ACC112 (cell line): Measurements from ENCODE around the gene ELF5.

Experiments used
- H2AFZ ChIP-seq: fragments of 200-600 bp; sonication (generic); one replicate; pipeline ENCODE4 v1.6.0; 2017; ENCODE audit warnings: antibody characterized with exemption, low read length; ENCODE audit not compliant: unreplicated experiment
- H3K27ac ChIP-seq: fragments of 200-600 bp; sonication (generic); 2 replicates; pipeline ENCODE4 v1.5.1; 2014; ENCODE audit warnings: low read depth, mild to moderate bottlenecking, antibody characterized with exemption, low read length, moderate library complexity
- H3K27me3 ChIP-seq: fragments of 200-600 bp; sonication (generic); 2 replicates; pipeline ENCODE4 v1.6.1; 2014; ENCODE audit warnings: mild to moderate bottlenecking, antibody characterized with exemption, low read length, moderate library complexity, mixed read lengths; ENCODE audit not compliant: insufficient read depth
- H3K36me3 ChIP-seq: fragments of 200-600 bp; sonication (generic); 2 replicates; pipeline ENCODE4 v1.6.1; 2016; ENCODE audit warnings: mild to moderate bottlenecking, antibody characterized with exemption, low read length, moderate library complexity, mixed read lengths; ENCODE audit not compliant: insufficient read depth
- H3K4me1 ChIP-seq: fragments of 200-600 bp; sonication (generic); one replicate; pipeline ENCODE4 v1.6.1; 2016; ENCODE audit warnings: low read length, mixed read lengths; ENCODE audit not compliant: insufficient read depth, unreplicated experiment, control insufficient read depth
- H3K4me3 ChIP-seq: fragments of 200-600 bp; sonication (generic); 2 replicates; pipeline ENCODE4 v1.5.1; 2014; ENCODE audit warnings: mild to moderate bottlenecking, low read depth, low read length
- H3K79me2 ChIP-seq: fragments of 200-600 bp; sonication (generic); one replicate; pipeline ENCODE4 v1.6.0; 2016; ENCODE audit warnings: low read length; ENCODE audit not compliant: control insufficient read depth, unreplicated experiment, insufficient read depth

ELF5 gene

GRCh38 chr11:34439610-34440198, 73.9 kb downstream of the ELF5 start:
- Histone ChIP-seq H3K27me3 (no peaks in the 10 kb centered on the region), H2AFZ (no peak overlapping the region), H3K36me3 (0 out of 2 replicates have a peak, but pooled peaks cover 4% of the 10 kb centered on the region), H3K4me1 (peaks cover 6% of the 10 kb centered on the region), H3K79me2 (peaks cover 25% of the 10 kb centered on the region), H3K27ac (no peak overlapping the region), H3K4me3 (peak overlapping the region; percentile 87)

GRCh38 chr11:34438529-34439507, 74.8 kb downstream of the ELF5 start, which contains the start of gene CAT:
TSS of gene CAT (plus strand) at chr11:34438934. CDS start at chr11:34439014, 80 bp downstream.
- H3K36me3 ChIP-seq: 0 out of 2 replicates have a peak, but pooled peaks cover 4% of the 10 kb centered on the region
- peak within 1 kb of the TSS; percentile 66 for H2AFZ ChIP-seq
- peak within 1 kb of the TSS; percentile 87 for H3K4me3 ChIP-seq
- H3K27ac ChIP-seq: peak within 1 kb of the TSS; percentile 52
- peaks cover 6% of the 10 kb centered on the region for H3K4me1 ChIP-seq
- H3K79me2 ChIP-seq: peaks cover 25% of the 10 kb centered on the region
- no peaks in the 10 kb centered on the region for H3K27me3 ChIP-seq

GRCh38 chr11:34437224-34438125, 76.1 kb downstream of the ELF5 start:
- Histone ChIP-seq H3K36me3 (0 out of 2 replicates have a peak, but pooled peaks cover 4% of the 10 kb centered on the region), H2AFZ (no peak overlapping the region), H3K27me3 (no peaks in the 10 kb centered on the region), H3K4me3 (peak overlapping the region; percentile 87), H3K4me1 (peaks cover 6% of the 10 kb centered on the region), H3K27ac (peak overlapping the region; percentile 52; the same call in 1 of the 2 replicates), H3K79me2 (peaks cover 17% of the 10 kb centered on the region)

- Histone ChIP-seq H3K79me2 (no peaks in the 10 kb centered on the region), H3K27ac (no peak overlapping the region), H3K4me1 (no peaks in the 10 kb centered on the region), H2AFZ (no peak overlapping the region), H3K36me3 (no peaks in the 10 kb centered on the region), H3K27me3 (no peaks in the 10 kb centered on the region), H3K4me3 (no peak overlapping the region)
Observed at GRCh38 chr11:34433899-34434298, 79.7 kb downstream of the ELF5 start.

GRCh38 chr11:34432822-34433221, 80.8 kb downstream of the ELF5 start:
- Histone ChIP-seq H3K4me3 (no peak overlapping the region), H3K27ac (no peak overlapping the region), H2AFZ (no peak overlapping the region), H3K36me3 (no peaks in the 10 kb centered on the region), H3K79me2 (no peaks in the 10 kb centered on the region), H3K27me3 (no peaks in the 10 kb centered on the region), H3K4me1 (peaks cover 4% of the 10 kb centered on the region)

- Histone ChIP-seq H3K27ac (no peak overlapping the region), H3K27me3 (no peaks in the 10 kb centered on the region), H3K79me2 (no peaks in the 10 kb centered on the region), H3K4me3 (no peak overlapping the region), H3K36me3 (no peaks in the 10 kb centered on the region), H3K4me1 (peaks cover 10% of the 10 kb centered on the region), H2AFZ (no peak overlapping the region)
Observed at GRCh38 chr11:34431979-34432378, 81.6 kb downstream of the ELF5 start.
